ENCODE results near the gene ZNF738.

GRCh38 chr19:21398851-21399250, 40.1 kb downstream of the ZNF738 start:
- TF ChIP-seq POLR2A (IDR thresholded peaks at IDR 0.05) (no peak), POLR2AphosphoS5 (IDR thresholded peaks at IDR 0.05) (no peak), CTCF (IDR thresholded peaks at IDR 0.05) (no peak)

Data from prostate gland (tissue), 2 donors.